Measurements from ENCODE around the gene FBXL2.

- TF ChIP-seq POLR2A (IDR thresholded peaks at IDR 0.05) (no peak), CTCF (IDR thresholded peaks at IDR 0.05) (no peak)
Measured at GRCh38 chr3:33318710-33319380, 41.6 kb downstream of the FBXL2 start.

All from vagina (tissue), 2 donors.